H9 (cell line): ENCODE measurements around the gene DPH1. TPM values are rescaled to one million over a fixed set of nuclear protein-coding genes. Genes with fewer than 3 reads are reported as not detected.

Experiments
- DNase-seq: peaks from one replicate; pipeline ENCODE4 v3.0.0-alpha.2; 2017
- H2AFZ ChIP-seq: one replicate; pipeline ENCODE4 v1.6.1; 2013; ENCODE audit warnings: mild to moderate bottlenecking, low read length, control low read depth, moderate library complexity
- H2AK5ac ChIP-seq: 2 replicates; pipeline ENCODE4 v1.6.1; 2013; ENCODE audit warnings: low read length, control low read depth, mixed read lengths; ENCODE audit not compliant: insufficient read length
- H2BK120ac ChIP-seq: one replicate; pipeline ENCODE4 v1.6.1; 2013; ENCODE audit warnings: low read depth, mild to moderate bottlenecking, low read length, control low read depth, inconsistent platforms; ENCODE audit not compliant: poor library complexity, severe bottlenecking
- H2BK12ac ChIP-seq: 2 replicates; pipeline ENCODE4 v1.6.1; 2013; ENCODE audit warnings: low read length, control low read depth, mixed read lengths, low read depth; ENCODE audit not compliant: insufficient read length
- H2BK15ac ChIP-seq: 2 replicates; pipeline ENCODE4 v1.6.1; 2013; ENCODE audit warnings: low read depth, low read length, control low read depth
- H2BK20ac ChIP-seq: one replicate; pipeline ENCODE4 v1.6.1; 2013; ENCODE audit warnings: low read depth, mild to moderate bottlenecking, low read length, control low read depth, inconsistent platforms; ENCODE audit not compliant: poor library complexity, severe bottlenecking
- H2BK5ac ChIP-seq: 2 replicates; pipeline ENCODE4 v1.6.1; 2013; ENCODE audit warnings: low read length, control low read depth, mixed read lengths; ENCODE audit not compliant: insufficient read length
- H3K14ac ChIP-seq: 2 replicates; pipeline ENCODE4 v1.6.1; 2013; ENCODE audit warnings: low read length, control low read depth; ENCODE audit not compliant: insufficient read depth
- H3K18ac ChIP-seq: 2 replicates; pipeline ENCODE4 v1.6.1; 2013; ENCODE audit warnings: low read depth, mild to moderate bottlenecking, mixed read lengths, low read length, control low read depth; ENCODE audit not compliant: insufficient read length
- H3K23ac ChIP-seq: 2 replicates; pipeline ENCODE4 v1.6.1; 2013; ENCODE audit warnings: low read length, control low read depth, mixed read lengths, low read depth; ENCODE audit not compliant: insufficient read length
- H3K23me2 ChIP-seq: 2 replicates; pipeline ENCODE4 v1.6.1; 2013; ENCODE audit warnings: low read depth, mild to moderate bottlenecking, mixed read lengths, low read length, control low read depth; ENCODE audit not compliant: insufficient read length, poor library complexity, severe bottlenecking
- H3K27ac ChIP-seq: 2 replicates; pipeline ENCODE4 v1.5.1; 2013; ENCODE audit warnings: low read length, control low read depth, mixed read lengths, low read depth; ENCODE audit not compliant: insufficient read length
- H3K27me3 ChIP-seq: 2 replicates; pipeline ENCODE4 v1.6.1; 2013; ENCODE audit warnings: low read length, control low read depth, inconsistent platforms; ENCODE audit not compliant: insufficient read depth
- H3K4ac ChIP-seq: 2 replicates; pipeline ENCODE4 v1.6.1; 2013; ENCODE audit warnings: low read depth, mild to moderate bottlenecking, control low read depth, inconsistent platforms, low read length, moderate library complexity
- H3K4me1 ChIP-seq: 2 replicates; pipeline ENCODE4 v1.6.1; 2013; ENCODE audit warnings: low read length, control low read depth, inconsistent platforms; ENCODE audit not compliant: insufficient read depth
- H3K4me2 ChIP-seq: 2 replicates; pipeline ENCODE4 v1.6.1; 2013; ENCODE audit warnings: low read length, control low read depth, mixed read lengths; ENCODE audit not compliant: insufficient read length, insufficient read depth
- H3K56ac ChIP-seq: 2 replicates; pipeline ENCODE4 v1.6.1; 2013; ENCODE audit warnings: low read depth, mild to moderate bottlenecking, mixed read lengths, low read length, control low read depth; ENCODE audit not compliant: insufficient read length
- H3K79me1 ChIP-seq: 2 replicates; pipeline ENCODE4 v1.6.1; 2013; ENCODE audit warnings: low read depth, mild to moderate bottlenecking, moderate library complexity, low read length, control low read depth, inconsistent platforms; ENCODE audit not compliant: insufficient read depth, poor library complexity, severe bottlenecking
- H3K79me2 ChIP-seq: 2 replicates; pipeline ENCODE4 v1.6.1; 2013; ENCODE audit warnings: low read length, control low read depth, inconsistent platforms; ENCODE audit not compliant: insufficient read depth
- H3K9ac ChIP-seq: 2 replicates; pipeline ENCODE4 v1.6.1; 2013; ENCODE audit warnings: low read length, control low read depth, mixed read lengths; ENCODE audit not compliant: insufficient read length; ENCODE audit errors: extremely low read depth
- H3K9me3 ChIP-seq: one replicate; pipeline ENCODE4 v1.6.1; 2013; ENCODE audit warnings: low read depth, low read length, inconsistent platforms; ENCODE audit not compliant: control insufficient read depth
- H3T11ph ChIP-seq: one replicate; pipeline ENCODE4 v1.6.1; 2013; ENCODE audit warnings: mild to moderate bottlenecking, low read length, control low read depth, inconsistent platforms
- H4K20me1 ChIP-seq: one replicate; pipeline ENCODE4 v1.6.1; 2013; ENCODE audit not compliant: control insufficient read depth, insufficient read length, insufficient read depth
- H4K5ac ChIP-seq: 2 replicates; pipeline ENCODE4 v1.6.1; 2013; ENCODE audit warnings: low read depth, mild to moderate bottlenecking, mixed read lengths, low read length, control low read depth; ENCODE audit not compliant: insufficient read length
- H4K8ac ChIP-seq: replicated peaks from 2 replicates; pipeline ENCODE4 v1.6.1; 2013; ENCODE audit warnings: low read length, control low read depth, mixed read lengths, low read depth; ENCODE audit not compliant: insufficient read length
- H4K91ac ChIP-seq: 2 replicates; pipeline ENCODE4 v1.6.1; 2013; ENCODE audit warnings: low read depth, mild to moderate bottlenecking, moderate library complexity, mixed read lengths, low read length, control low read depth; ENCODE audit not compliant: insufficient read length
- H3K27ac Mint-ChIP-seq, 3 experiments: 2 replicates in 2 of 3; 3 replicates in 1 of 3; pipeline ENCODE4 v1.8.0; 2020 to 2021; ENCODE audit warnings: mixed read lengths in 3 of 3, mild to moderate bottlenecking in 1 of 3, moderate library complexity in 1 of 3
- H3K27me3 Mint-ChIP-seq: 2 replicates; pipeline ENCODE4 v1.8.0; 2021; ENCODE audit warnings: low read depth, mild to moderate bottlenecking, moderate library complexity, mixed read lengths
- H3K36me3 Mint-ChIP-seq, 3 experiments: 2 replicates in 2 of 3; 3 replicates in 1 of 3; pipeline ENCODE4 v1.8.0; 2020 to 2021; ENCODE audit warnings: low read depth in 3 of 3, mixed read lengths in 3 of 3; ENCODE audit not compliant: insufficient read depth in 1 of 3
- H3K4me1 Mint-ChIP-seq, 2 experiments: 2 replicates each; pipeline ENCODE4 v1.8.0; 2020; ENCODE audit warnings: mixed read lengths in 2 of 2
- H3K4me3 Mint-ChIP-seq, 2 experiments: 2 replicates in 1 of 2; 3 replicates in 1 of 2; pipeline ENCODE4 v1.8.0; 2020 to 2021; ENCODE audit warnings: mild to moderate bottlenecking in 2 of 2, mixed read lengths in 2 of 2, moderate library complexity in 1 of 2
- H3K9me3 Mint-ChIP-seq, 2 experiments: 2 replicates in 1 of 2; 3 replicates in 1 of 2; pipeline ENCODE4 v1.8.0; 2020; ENCODE audit warnings: mild to moderate bottlenecking in 2 of 2, mixed read lengths in 2 of 2, moderate library complexity in 1 of 2
- CTCF ChIP-seq: fragments of 200-600 bp; sonication (generic); conservative IDR thresholded peaks from 3 replicates; pipeline ENCODE4 v1.8.0; 2021; ENCODE audit warnings: antibody characterized with exemption, mild to moderate bottlenecking
- WGBS: extraction: QIAGEN DNeasy Blood & Tissue Kit; methylation state at CpG from one replicate; pipeline ENCODE4 v1.1.7; 2013; ENCODE audit warnings: missing lambda C conversion rate, low lambda C conversion rate, mixed read lengths; ENCODE audit not compliant: insufficient read length; ENCODE audit errors: extremely low coverage; 5-methylcytosine and 5-hydroxymethylcytosine counted together
- total RNA-seq: library from RNA; stranded (reverse); gene quantifications from 2 replicates; pipeline ENCODE4 v1.2.1, GENCODE V29; 2021

The DPH1 gene
- total RNA-seq, 1 experiment from 2014 or later = 27.5 TPM

- no peak overlapping the region; the same call in 1 of the 2 replicates for H3K14ac ChIP-seq
- no peak overlapping the region for H2BK5ac ChIP-seq
- H3K27me3 ChIP-seq = no peaks in the 10 kb centered on the region
- no peak overlapping the region for H3K4me2 ChIP-seq
- H3K56ac ChIP-seq = no peak overlapping the region
- peak; percentile 59 for DNase-seq
- H3T11ph ChIP-seq = no peak overlapping the region
- H3K79me2 ChIP-seq = no peaks in the 10 kb centered on the region
- peaks cover 33 to 40% of the 10 kb centered on the region in 2 experiments for H3K4me1 Mint-ChIP-seq
- H2BK12ac ChIP-seq = no peak overlapping the region
- no CpG with 5 or more reads among the region's 4 CpGs for WGBS
- H4K91ac ChIP-seq = no peak overlapping the region
- no peak overlapping the region for H3K27ac ChIP-seq
- H3K27me3 Mint-ChIP-seq = no peaks in the 10 kb centered on the region
- TF ChIP-seq CTCF = peak; percentile 47; the same call in 2 of the 3 replicates
- no peak overlapping the region for H3K4me3 Mint-ChIP-seq
- no peaks in the 10 kb centered on the region for H3K79me1 ChIP-seq
- no peak overlapping the region for H3K18ac ChIP-seq
- no peak overlapping the region for H2AFZ ChIP-seq
- peaks cover 6% of the 10 kb centered on the region; the same call in 1 of the 2 replicates for H3K4me1 ChIP-seq
- H3K4ac ChIP-seq = no peak overlapping the region
- H3K27ac Mint-ChIP-seq = peak overlapping the region; percentile 19 to 92 (median 78); a peak in 4 of 7 replicates
- no peak overlapping the region for H3K23ac ChIP-seq
- H3K9me3 Mint-ChIP-seq = no peaks in the 10 kb centered on the region; a peak in 1 of 5 replicates
- H3K36me3 Mint-ChIP-seq = peaks cover 0 to 2% (median 0%) of the 10 kb centered on the region in 3 experiments; a peak in 1 of 7 replicates
- H4K5ac ChIP-seq = no peak overlapping the region
- H2BK120ac ChIP-seq = no peak overlapping the region
- no peak overlapping the region for H2BK20ac ChIP-seq
- H4K20me1 ChIP-seq = no peaks in the 10 kb centered on the region
- H2BK15ac ChIP-seq = no peak overlapping the region
- H3K23me2 ChIP-seq = no peaks in the 10 kb centered on the region
- H4K8ac ChIP-seq = no peak overlapping the region
- H2AK5ac ChIP-seq = no peak overlapping the region
- no peak overlapping the region for H3K9ac ChIP-seq
- no peaks in the 10 kb centered on the region for H3K9me3 ChIP-seq
Measured at GRCh38 chr17:2092253-2092652, 62.3 kb downstream of the DPH1 start.
